SK-N-SH treated with all-trans-retinoic acid at 6 μM for 48 hours (cell line): ENCODE measurements around the gene CCL5.

Experiments used
- ATAC-seq: fragments of 200-7000 bp; cut with Tn5 transposase; 3 replicates; pipeline ENCODE4 v1.9.1; 2020; ENCODE audit warnings: mild to moderate bottlenecking, moderate library complexity
- ARNTL ChIP-seq: fragments of 450-650 bp; formaldehyde crosslinking; IDR thresholded peaks from 2 replicates; pipeline ENCODE4 v1.5.0; 2020; ENCODE audit warnings: low read depth, mild to moderate bottlenecking, moderate library complexity, borderline replicate concordance
- BACH2 ChIP-seq: fragments of 250-450 bp; sonication (Bioruptor Pico); IDR thresholded peaks from 2 replicates; pipeline ENCODE4 v1.9.0; 2021; ENCODE audit warnings: mild to moderate bottlenecking, borderline replicate concordance
- CREB5 ChIP-seq: fragments of 250-450 bp; sonication (Bioruptor Pico); IDR thresholded peaks from 2 replicates; pipeline ENCODE4 v1.5.1; 2020; ENCODE audit warnings: low read depth, mild to moderate bottlenecking, moderate library complexity
- CSDC2 ChIP-seq: fragments of 250-450 bp; sonication (Bioruptor Pico); IDR thresholded peaks from 2 replicates; pipeline ENCODE4 v1.5.0; 2020; ENCODE audit warnings: mild to moderate bottlenecking, moderate library complexity
- CSRNP3 ChIP-seq: fragments of 250-450 bp; sonication (Bioruptor Pico); IDR thresholded peaks from 2 replicates; pipeline ENCODE4 v1.5.1; 2021; ENCODE audit warnings: mild to moderate bottlenecking, moderate library complexity
- ESRRG ChIP-seq: fragments of 250-450 bp; sonication (Bioruptor Pico); IDR thresholded peaks from 2 replicates; pipeline ENCODE4 v1.6.1; 2021; ENCODE audit warnings: mild to moderate bottlenecking
- GLIS3 ChIP-seq: fragments of 250-450 bp; sonication (Bioruptor Pico); IDR thresholded peaks from 2 replicates; pipeline ENCODE4 v1.5.0; 2020; ENCODE audit warnings: mild to moderate bottlenecking, moderate library complexity
- ISL1 ChIP-seq: fragments of 250-450 bp; sonication (Bioruptor Pico); IDR thresholded peaks from 2 replicates; pipeline ENCODE4 v2.1.2; 2022; ENCODE audit warnings: mild to moderate bottlenecking, moderate library complexity
- OSR1 ChIP-seq: fragments of 250-450 bp; sonication (Bioruptor Pico); IDR thresholded peaks from 2 replicates; pipeline ENCODE4 v1.8.0; 2022; ENCODE audit warnings: moderate library complexity, mild to moderate bottlenecking, inconsistent platforms
- PATZ1 ChIP-seq: fragments of 250-450 bp; sonication (Bioruptor Pico); IDR thresholded peaks from 2 replicates; pipeline ENCODE4 v1.8.0; 2020; ENCODE audit warnings: mild to moderate bottlenecking, moderate library complexity, borderline replicate concordance
- POU6F1 ChIP-seq: fragments of 250-450 bp; sonication (Bioruptor Pico); IDR thresholded peaks from 2 replicates; pipeline ENCODE4 v1.8.0; 2021; ENCODE audit warnings: low read depth, mild to moderate bottlenecking, moderate library complexity, borderline replicate concordance
- PPARA ChIP-seq: fragments of 250-450 bp; sonication (Bioruptor Pico); IDR thresholded peaks from 2 replicates; pipeline ENCODE4 v1.5.0; 2020; ENCODE audit warnings: mild to moderate bottlenecking, borderline replicate concordance
- RARB ChIP-seq: fragments of 250-450 bp; sonication (Bioruptor Pico); IDR thresholded peaks from 2 replicates; pipeline ENCODE4 v1.8.0; 2021; ENCODE audit warnings: mild to moderate bottlenecking, moderate library complexity
- SNAI2 ChIP-seq: fragments of 250-450 bp; sonication (Bioruptor Pico); IDR thresholded peaks from 2 replicates; pipeline ENCODE4 v1.5.0; 2020; ENCODE audit warnings: mild to moderate bottlenecking, moderate library complexity
- TCF4 ChIP-seq: fragments of 250-450 bp; sonication (Bioruptor Pico); IDR thresholded peaks from 2 replicates; pipeline ENCODE4 v1.8.0; 2021; ENCODE audit warnings: mild to moderate bottlenecking, moderate library complexity, borderline replicate concordance
- TOX ChIP-seq: fragments of 250-450 bp; sonication (Bioruptor Pico); IDR thresholded peaks from 2 replicates; pipeline ENCODE4 v1.8.0; 2021; ENCODE audit warnings: mild to moderate bottlenecking, moderate library complexity, borderline replicate concordance
- TSHZ2 ChIP-seq: fragments of 250-450 bp; sonication (Bioruptor Pico); IDR thresholded peaks from 2 replicates; pipeline ENCODE4 v1.5.0; 2020; ENCODE audit warnings: mild to moderate bottlenecking, moderate library complexity
- ZC3H10 ChIP-seq: fragments of 250-450 bp; sonication (Bioruptor Pico); IDR thresholded peaks from 2 replicates; pipeline ENCODE4 v1.5.1; 2021; ENCODE audit warnings: mild to moderate bottlenecking, moderate library complexity
- ZFP3 ChIP-seq: fragments of 250-450 bp; sonication (Bioruptor Pico); IDR thresholded peaks from 2 replicates; pipeline ENCODE4 v1.5.0; 2020; ENCODE audit warnings: mild to moderate bottlenecking, moderate library complexity
- ZFP30 ChIP-seq: fragments of 450-650 bp; formaldehyde crosslinking; IDR thresholded peaks from 2 replicates; pipeline ENCODE4 v1.5.0; 2022; ENCODE audit warnings: mild to moderate bottlenecking, moderate library complexity
- ZNF565 ChIP-seq: fragments of 450-650 bp; formaldehyde crosslinking; conservative IDR thresholded peaks from 2 replicates; pipeline ENCODE4 v1.5.0; 2020; ENCODE audit warnings: low read depth, mild to moderate bottlenecking, moderate library complexity
- ZNF70 ChIP-seq: fragments of 450-650 bp; formaldehyde crosslinking; IDR thresholded peaks from 2 replicates; pipeline ENCODE4 v1.5.0; 2020; ENCODE audit warnings: mild to moderate bottlenecking, moderate library complexity
- ZNF8 ChIP-seq: fragments of 450-650 bp; formaldehyde crosslinking; IDR thresholded peaks from 2 replicates; pipeline ENCODE4 v1.5.0; 2020; ENCODE audit warnings: mild to moderate bottlenecking, moderate library complexity

The CCL5 gene

GRCh38 chr17:35915153-35915964, 35.2 kb upstream of the CCL5 start:
- ATAC-seq = no peak
- TF ChIP-seq ZNF8 (no peak), ZNF565 (CRISPR knock-in tag) (no peak), CSDC2 (CRISPR knock-in tag) (no peak), CSRNP3 (CRISPR knock-in tag) (no peak), ARNTL (no peak), OSR1 (no peak), TSHZ2 (CRISPR knock-in tag) (no peak), GLIS3 (CRISPR knock-in tag) (no peak), ZFP3 (CRISPR knock-in tag) (no peak), TCF4 (CRISPR knock-in tag) (no peak), RARB (CRISPR knock-in tag) (no peak), PPARA (CRISPR knock-in tag) (no peak), BACH2 (CRISPR knock-in tag) (no peak), ESRRG (CRISPR knock-in tag) (no peak), PATZ1 (CRISPR knock-in tag) (no peak), ZNF70 (CRISPR knock-in tag) (no peak), TOX (CRISPR knock-in tag) (no peak), ZC3H10 (CRISPR knock-in tag) (no peak)

- TF ChIP-seq OSR1 (no peak), RARB (CRISPR knock-in tag) (no peak), ESRRG (CRISPR knock-in tag) (no peak), ZNF565 (CRISPR knock-in tag) (no peak), PPARA (CRISPR knock-in tag) (no peak), CSRNP3 (CRISPR knock-in tag) (no peak), ZNF8 (no peak), SNAI2 (CRISPR knock-in tag) (no peak), CSDC2 (CRISPR knock-in tag) (no peak), ZFP30 (no peak), TCF4 (CRISPR knock-in tag) (no peak), ZFP3 (CRISPR knock-in tag) (no peak), GLIS3 (CRISPR knock-in tag) (no peak), TOX (CRISPR knock-in tag) (no peak), ZC3H10 (CRISPR knock-in tag) (no peak), POU6F1 (CRISPR knock-in tag) (no peak), ISL1 (no peak), TSHZ2 (CRISPR knock-in tag) (no peak), CREB5 (CRISPR knock-in tag) (no peak)
- TF ChIP-seq, all 23 proteins: peak for 0
- ATAC-seq = no peak
These were observed 34.2 kb upstream of the CCL5 start for GRCh38 chr17:35914354-35914753.
